PC-3 (cell line): ENCODE results near the gene CNBD2. TPM values are rescaled to one million over a fixed set of nuclear protein-coding genes. Genes with fewer than 3 reads are reported as not detected.

Source experiments
- ATAC-seq: fragments of 200-7000 bp; cut with Tn5 transposase; 2 replicates; pipeline ENCODE4 v1.9.1; 2020; ENCODE audit warnings: mild to moderate bottlenecking, moderate library complexity
- BruUV-seq: library from RNA; stranded (reverse); fragments of 400-500 nt; replicated peaks from 2 replicates; lab custom pipeline; 2021; lab: Mats Ljungman, UMichigan
- CTCF ChIA-PET: fragments of 300-600 bp; sonication (Branson Sonifier 250); formaldehyde crosslinking; loops from one replicate; lab custom pipeline; 2022; ENCODE audit warnings: antibody characterized with exemption; lab: Charles Lee
- POLR2A ChIA-PET: fragments of 300-600 bp; sonication (Branson Sonifier 250); formaldehyde crosslinking; loops from one replicate; lab custom pipeline; 2022; ENCODE audit warnings: antibody characterized with exemption; ENCODE audit not compliant: unreplicated experiment; lab: Charles Lee
- DNase-seq: peaks from one replicate; pipeline ENCODE4 v3.0.0-alpha.2; 2015
- H2AFZ ChIP-seq: fragments of 300-600 bp; sonication (generic); 2 replicates; pipeline ENCODE4 v1.6.0; 2016; ENCODE audit warnings: antibody characterized with exemption, low read length
- H3F3A ChIP-seq: fragments of 300-600 bp; sonication (generic); one replicate; pipeline ENCODE4 v1.6.0; 2017; ENCODE audit warnings: antibody characterized with exemption, low read length, control low read depth, mild to moderate bottlenecking; ENCODE audit not compliant: unreplicated experiment
- H3K27ac ChIP-seq: fragments of 300-600 bp; sonication (generic); 2 replicates; pipeline ENCODE4 v1.5.1; 2016; ENCODE audit warnings: mild to moderate bottlenecking, low read length
- H3K27me3 ChIP-seq: fragments of 300-600 bp; sonication (generic); 2 replicates; pipeline ENCODE4 v1.6.1; 2016; ENCODE audit warnings: low read length, mixed read lengths
- H3K36me3 ChIP-seq: fragments of 300-600 bp; sonication (generic); 2 replicates; pipeline ENCODE4 v1.6.1; 2016; ENCODE audit warnings: low read depth, mixed run types, low read length, mixed read lengths
- H3K4me1 ChIP-seq: fragments of 300-600 bp; sonication (generic); 2 replicates; pipeline ENCODE4 v1.5.1; 2016; ENCODE audit warnings: low read length; ENCODE audit not compliant: insufficient read depth
- H3K4me2 ChIP-seq: fragments of 300-600 bp; sonication (generic); 2 replicates; pipeline ENCODE4 v1.6.0; 2016; ENCODE audit warnings: low read length
- H3K4me3 ChIP-seq: fragments of 300-600 bp; sonication (generic); 2 replicates; pipeline ENCODE4 v1.5.1; 2016; ENCODE audit warnings: mild to moderate bottlenecking, low read length, mixed read lengths
- H3K79me2 ChIP-seq: fragments of 300-600 bp; sonication (generic); 2 replicates; pipeline ENCODE4 v1.6.1; 2017; ENCODE audit warnings: low read length, mixed read lengths
- H3K9ac ChIP-seq: fragments of 300-600 bp; sonication (generic); 2 replicates; pipeline ENCODE4 v1.6.0; 2016; ENCODE audit warnings: mild to moderate bottlenecking, low read length
- H3K9me2 ChIP-seq: fragments of 300-600 bp; sonication (generic); replicated peaks from 2 replicates; pipeline ENCODE4 v1.6.1; 2016; ENCODE audit warnings: mixed run types, low read length, mixed read lengths
- H3K9me3 ChIP-seq: fragments of 300-600 bp; sonication (generic); 2 replicates; pipeline ENCODE4 v1.6.1; 2016; ENCODE audit warnings: low read length, mixed read lengths
- H4K20me1 ChIP-seq: fragments of 300-600 bp; sonication (generic); 2 replicates; pipeline ENCODE4 v1.6.1; 2016; ENCODE audit warnings: low read length, mixed read lengths
- CTCF ChIP-seq: fragments of 300-600 bp; sonication (generic); conservative IDR thresholded peaks from 2 replicates; pipeline ENCODE4 v1.5.1; 2017; ENCODE audit warnings: antibody characterized with exemption, low read depth, mild to moderate bottlenecking, low read length
- EZH2 ChIP-seq: fragments of 300-600 bp; sonication (generic); IDR thresholded peaks from one replicate; pipeline ENCODE4 v1.6.1; 2017; ENCODE audit warnings: antibody characterized with exemption, mild to moderate bottlenecking, low read length; ENCODE audit not compliant: unreplicated experiment
- EZH2phosphoT487 ChIP-seq: fragments of 300-600 bp; sonication (generic); IDR thresholded peaks from 2 replicates; pipeline ENCODE4 v1.6.1; 2018; ENCODE audit warnings: mild to moderate bottlenecking, antibody characterized with exemption, low read length, borderline replicate concordance
- intact Hi-C: fragments of 100-400 bp; cut with micrococcal nuclease; formaldehyde crosslinking; loops from 2 replicates; pipeline ENCODE4 v1.9.0; 2023
- total RNA-seq: library from RNA; depleted of rRNA; stranded (reverse); fragments of >200 nt; gene quantifications from 2 replicates; pipeline ENCODE4 v1.2.3, GENCODE V29; 2014

Gene CNBD2
- total RNA-seq, 1 experiment from 2014 or later: 6.6 TPM

DNA sequence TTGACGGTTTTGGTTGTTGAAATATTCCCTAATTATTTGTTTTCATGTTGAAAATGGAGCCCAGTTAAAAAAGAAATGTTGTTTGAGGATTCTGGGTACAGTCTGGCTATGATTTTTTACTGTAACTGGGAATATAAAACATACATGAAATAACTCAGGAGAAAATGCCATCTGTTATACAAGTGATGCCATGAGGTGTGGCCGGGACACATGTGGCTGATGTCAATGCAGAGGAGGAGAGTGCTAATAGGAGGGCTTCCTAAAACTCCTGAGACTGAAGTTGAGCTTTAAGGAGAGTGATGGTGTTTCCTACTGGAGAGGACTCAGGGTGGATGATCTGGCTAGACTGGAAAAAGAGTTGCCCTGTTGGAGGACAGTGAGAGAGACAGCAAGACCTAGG lies 26.8 kb upstream of the CNBD2 start:
- no peak overlapping the region for H3K4me2 ChIP-seq
- ChIA-PET POLR2A (no interaction called here), CTCF (no interaction called here)
- H3K4me3 ChIP-seq: no peak overlapping the region
- H3K9ac ChIP-seq: no peak overlapping the region
- intact Hi-C loops: no loop called here
- H3K9me2 ChIP-seq: no peaks in the 10 kb centered on the region
- no peaks in the 10 kb centered on the region for H3F3A ChIP-seq
- no TSS peak for BruUV-seq
- no peak for ATAC-seq
- H4K20me1 ChIP-seq: no peaks in the 10 kb centered on the region
- no peak for DNase-seq
- TF ChIP-seq CTCF (no peak), EZH2phosphoT487 (no peak), EZH2 (no peak)
- H3K4me1 ChIP-seq: no peaks in the 10 kb centered on the region
- H3K27me3 ChIP-seq: no peaks in the 10 kb centered on the region
- no peaks in the 10 kb centered on the region for H3K79me2 ChIP-seq
- no peak overlapping the region for H2AFZ ChIP-seq
- H3K36me3 ChIP-seq: peaks cover 2% of the 10 kb centered on the region; the same call in 1 of the 2 replicates
- no peaks in the 10 kb centered on the region for H3K9me3 ChIP-seq
- no peak overlapping the region for H3K27ac ChIP-seq

- ATAC-seq (no peak), DNase-seq (no peak)
- Histone ChIP-seq H3K4me1 (no peaks in the 10 kb centered on the region), H3K9me3 (no peaks in the 10 kb centered on the region), H3K9ac (no peak overlapping the region), H2AFZ (no peak overlapping the region), H3K4me2 (no peak overlapping the region), H3K9me2 (no peaks in the 10 kb centered on the region), H3K79me2 (no peaks in the 10 kb centered on the region), H3K27me3 (no peaks in the 10 kb centered on the region), H4K20me1 (no peaks in the 10 kb centered on the region), H3K4me3 (no peak overlapping the region), H3F3A (no peaks in the 10 kb centered on the region), H3K27ac (no peak overlapping the region), H3K36me3 (peaks cover 2% of the 10 kb centered on the region; the same call in 1 of the 2 replicates)
- ChIA-PET POLR2A (interaction anchor here (0.6 kb wide), 1 partner anchor 41 kb away, joined by 3 read pairs; no protein-coding TSS in a partner anchor), CTCF (interaction anchor here (0.7 kb wide), 1 partner anchor 51 kb away, joined by 4 read pairs; no protein-coding TSS in a partner anchor)
- no peak for TF ChIP-seq EZH2phosphoT487
- TF ChIP-seq CTCF: no peak
- TF ChIP-seq EZH2: no peak
- BruUV-seq: TSS peak; percentile 12
- intact Hi-C loops: no loop called here
Measured at GRCh38 chr20:35942243-35942642, 26.1 kb upstream of the CNBD2 start.

- intact Hi-C loops: no loop called here
- no peaks in the 10 kb centered on the region for H3F3A ChIP-seq
- H3K27me3 ChIP-seq: no peaks in the 10 kb centered on the region
- H3K4me3 ChIP-seq: no peak overlapping the region
- H3K4me1 ChIP-seq: peaks cover 3% of the 10 kb centered on the region
- no peak overlapping the region for H3K9ac ChIP-seq
- H3K27ac ChIP-seq: no peak overlapping the region
- peaks cover 2% of the 10 kb centered on the region; the same call in 1 of the 2 replicates for H3K36me3 ChIP-seq
- ATAC-seq (peak; percentile 67; the same call in 1 of the 2 replicates), DNase-seq (peak; percentile 56)
- H3K9me2 ChIP-seq: no peaks in the 10 kb centered on the region
- peak; percentile 82 for TF ChIP-seq CTCF
- TF ChIP-seq EZH2: no peak
- POLR2A ChIA-PET: interaction anchor here (0.7 kb wide), 1 partner anchor 205 kb away, joined by 4 read pairs; the partner anchor contains the start of gene RBM39
- CTCF ChIA-PET: interaction anchor here (0.5 to 1.1 kb wide), 6 partner anchors 20 to 205 kb away, joined by 3 to 10 read pairs (median 3); partner anchors contain the start of gene RBM39
- peaks cover 9% of the 10 kb centered on the region for H3K79me2 ChIP-seq
- H4K20me1 ChIP-seq: no peaks in the 10 kb centered on the region
- H3K4me2 ChIP-seq: no peak overlapping the region
- no peak overlapping the region for H2AFZ ChIP-seq
- H3K9me3 ChIP-seq: no peaks in the 10 kb centered on the region
- BruUV-seq: no TSS peak
Measured at GRCh38 chr20:35947489-35947888, 20.9 kb upstream of the CNBD2 start.
